PC-3 (cell line): ENCODE results near the gene SH3RF1.
"Not testable (repeated sequence)": the region's sequence is repeated elsewhere in the genome, so short reads cannot be mapped to it uniquely, and the experiment has no call there.

Experiments
- EZH2 ChIP-seq: fragments of 300-600 bp; sonication (generic); IDR thresholded peaks from one replicate; pipeline ENCODE4 v1.6.1; 2017; ENCODE audit warnings: antibody characterized with exemption, mild to moderate bottlenecking, low read length; ENCODE audit not compliant: unreplicated experiment
- EZH2phosphoT487 ChIP-seq: fragments of 300-600 bp; sonication (generic); IDR thresholded peaks from 2 replicates; pipeline ENCODE4 v1.6.1; 2018; ENCODE audit warnings: mild to moderate bottlenecking, antibody characterized with exemption, low read length, borderline replicate concordance
- TF ChIP-seq, protein P1 (sequence below): fragments of 300-600 bp; sonication (generic); conservative IDR thresholded peaks from 2 replicates; pipeline ENCODE4 v1.5.1; 2017; ENCODE audit warnings: antibody characterized with exemption, low read depth, mild to moderate bottlenecking, low read length

- TF ChIP-seq, protein P1, sequence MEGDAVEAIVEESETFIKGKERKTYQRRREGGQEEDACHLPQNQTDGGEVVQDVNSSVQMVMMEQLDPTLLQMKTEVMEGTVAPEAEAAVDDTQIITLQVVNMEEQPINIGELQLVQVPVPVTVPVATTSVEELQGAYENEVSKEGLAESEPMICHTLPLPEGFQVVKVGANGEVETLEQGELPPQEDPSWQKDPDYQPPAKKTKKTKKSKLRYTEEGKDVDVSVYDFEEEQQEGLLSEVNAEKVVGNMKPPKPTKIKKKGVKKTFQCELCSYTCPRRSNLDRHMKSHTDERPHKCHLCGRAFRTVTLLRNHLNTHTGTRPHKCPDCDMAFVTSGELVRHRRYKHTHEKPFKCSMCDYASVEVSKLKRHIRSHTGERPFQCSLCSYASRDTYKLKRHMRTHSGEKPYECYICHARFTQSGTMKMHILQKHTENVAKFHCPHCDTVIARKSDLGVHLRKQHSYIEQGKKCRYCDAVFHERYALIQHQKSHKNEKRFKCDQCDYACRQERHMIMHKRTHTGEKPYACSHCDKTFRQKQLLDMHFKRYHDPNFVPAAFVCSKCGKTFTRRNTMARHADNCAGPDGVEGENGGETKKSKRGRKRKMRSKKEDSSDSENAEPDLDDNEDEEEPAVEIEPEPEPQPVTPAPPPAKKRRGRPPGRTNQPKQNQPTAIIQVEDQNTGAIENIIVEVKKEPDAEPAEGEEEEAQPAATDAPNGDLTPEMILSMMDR = not testable (repeated sequence)
- TF ChIP-seq EZH2, EZH2phosphoT487: not testable (repeated sequence)
Observed at GRCh38 chr4:169203278-169203677, 67.5 kb downstream of the SH3RF1 start.
